ENCODE data around the gene TRIM63. TPM values are rescaled to one million over a fixed set of nuclear protein-coding genes. Genes with fewer than 3 reads are reported as not detected.
A peak's percentile ranks its signal among the peaks of the same experiment; 100 is the strongest.

TRIM63 gene
- polyA plus RNA-seq, 1 of the 3 experiments (the other 2 are of a cell fraction): not detected

DNA sequence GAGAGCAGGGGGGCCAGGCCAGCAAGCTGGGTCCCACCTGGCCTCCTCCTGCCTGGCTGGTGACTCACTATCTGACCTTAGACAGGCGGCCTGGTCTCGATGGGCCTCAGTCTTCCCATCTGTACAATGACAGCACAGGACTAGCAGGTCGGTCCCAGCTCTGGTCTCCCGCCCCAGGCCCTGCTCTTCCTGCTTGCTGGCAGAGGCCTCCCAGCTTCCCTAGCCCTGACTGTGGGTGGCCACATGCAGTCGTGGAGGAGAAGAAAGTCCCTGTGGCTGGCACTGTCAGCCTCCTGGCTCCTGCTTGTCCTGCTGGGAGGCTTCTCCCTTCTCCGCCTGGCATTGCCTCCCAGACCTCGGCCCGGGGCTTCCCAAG lies 45.0 kb downstream of the TRIM63 start:
- ChIA-PET CTCF (interaction anchor here (0.9 to 2.8 kb wide), 6 partner anchors 12 to 127 kb away, joined by 3 to 12 read pairs (median 10); partner anchors contain the start of gene PAFAH2), POLR2A (interaction anchor here (0.7 to 1.9 kb wide), 5 partner anchors 14 to 147 kb away, joined by 3 to 13 read pairs (median 4); partner anchors contain the start of genes PAFAH2 and PAQR7)
- Histone ChIP-seq H3K9ac (no peak overlapping the region), H3K4me3 (ENCODE audit: low read depth in 2 of 2, low read length in 1 of 2) (peak overlapping the region in 1 of 2 experiments; percentile 59; a peak in 2 of 4 replicates), H3K9me3 (no peaks in the 10 kb centered on the region), H3K9me2 (no peaks in the 10 kb centered on the region), H3K27me3 (ENCODE audit: insufficient read depth) (no peaks in the 10 kb centered on the region), H3K4me2 (peak overlapping the region; percentile 71), H3K36me3 (replicated peaks in 1 of 2; ENCODE audit: control insufficient read depth in 1 of 2, insufficient read depth in 2 of 2, low read length in 1 of 2) (no peaks in the 10 kb centered on the region), H3K4me1 (ENCODE audit: control insufficient read depth in 1 of 2, insufficient read depth in 2 of 2, low read depth in 1 of 2, low read length in 1 of 2) (peaks cover 0 to 37% of the 10 kb centered on the region in 2 experiments; a peak in 1 of 4 replicates), H3F3A (replicated peaks; ENCODE audit: insufficient read depth) (no peaks in the 10 kb centered on the region), H4K20me1 (ENCODE audit: insufficient read depth) (no peaks in the 10 kb centered on the region), H2AFZ (ENCODE audit: low read depth) (no peak overlapping the region), H3K79me2 (ENCODE audit: insufficient read depth) (no peaks in the 10 kb centered on the region), H3K27ac (ENCODE audit: low read depth in 2 of 2, low read length in 1 of 2) (peak overlapping the region in 1 of 2 experiments; percentile 95; a peak in 2 of 4 replicates)
- no CpG with 5 or more reads among the region's 8 CpGs for WGBS (ENCODE audit: low lambda C conversion rate)
- TF ChIP-seq MEF2A (IDR thresholded peaks at IDR 0.05; ENCODE audit: borderline replicate concordance, low read depth): no peak
- TF ChIP-seq SMC3 (IDR thresholded peaks at IDR 0.05; ENCODE audit: low read depth, low read length): no peak
- TF ChIP-seq, protein P1, sequence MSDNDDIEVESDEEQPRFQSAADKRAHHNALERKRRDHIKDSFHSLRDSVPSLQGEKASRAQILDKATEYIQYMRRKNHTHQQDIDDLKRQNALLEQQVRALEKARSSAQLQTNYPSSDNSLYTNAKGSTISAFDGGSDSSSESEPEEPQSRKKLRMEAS (IDR thresholded peaks at IDR 0.05; ENCODE audit: low read depth): no peak
- TF ChIP-seq NRF1 (IDR thresholded peaks at IDR 0.05; ENCODE audit: low read depth, low read length): no peak
- no peak for TF ChIP-seq RXRA (IDR thresholded peaks at IDR 0.05; ENCODE audit: borderline replicate concordance, low read depth)
- no peak for DNase-seq

DNA sequence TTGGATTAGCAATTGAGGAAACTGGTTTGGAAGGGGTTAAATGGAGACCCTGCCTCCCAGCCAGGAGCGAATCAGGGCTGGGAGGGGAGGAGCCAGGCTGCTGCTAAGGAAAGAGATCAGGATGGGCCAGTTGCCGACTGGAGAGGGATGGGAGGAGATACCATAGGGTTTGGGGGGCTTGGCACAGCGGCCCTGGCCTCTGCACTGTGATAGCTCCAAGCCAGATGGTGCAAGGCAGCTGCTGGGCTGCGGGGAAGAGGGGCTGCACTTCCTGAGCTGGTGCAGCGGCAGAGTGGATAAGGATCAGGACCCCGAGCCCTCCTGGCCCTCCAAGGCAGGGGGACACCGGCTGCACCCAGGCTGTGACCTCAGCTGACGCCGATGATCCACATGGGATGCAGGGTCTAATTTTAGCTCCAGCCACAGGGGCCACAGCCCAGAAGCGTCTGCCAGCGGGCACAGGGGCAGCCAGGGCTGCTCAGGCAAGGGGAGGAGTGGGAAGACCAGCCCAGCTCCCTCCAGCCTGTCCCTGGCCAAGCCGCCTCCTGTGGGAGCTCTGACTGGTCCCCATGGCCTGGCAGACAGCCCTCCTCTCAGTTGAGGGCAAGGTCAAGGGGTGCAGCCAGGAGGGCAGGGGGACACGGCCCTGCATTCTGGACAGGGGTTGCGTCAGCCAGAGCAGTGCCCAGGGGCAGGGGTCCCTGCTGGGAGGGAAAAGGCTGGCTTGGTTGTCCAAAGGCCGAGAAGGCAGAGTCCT lies 45.6 kb downstream of the TRIM63 start, which contains the start of gene EXTL1:
TSS of gene EXTL1 (plus strand) at position 129 of the 757 bp plus-strand sequence. CDS start 872 bp downstream, outside the sequence.
- Histone ChIP-seq H3K27ac (ENCODE audit: low read depth in 2 of 2, low read length in 1 of 2) (peak within 1 kb of the TSS in 1 of 2 experiments; percentile 95; a peak in 2 of 4 replicates), H3K36me3 (replicated peaks in 1 of 2; ENCODE audit: control insufficient read depth in 1 of 2, insufficient read depth in 2 of 2, low read length in 1 of 2) (no peaks in the 10 kb centered on the region), H3K9me3 (no peaks in the 10 kb centered on the region), H3K9me2 (no peaks in the 10 kb centered on the region), H3K27me3 (ENCODE audit: insufficient read depth) (no peaks in the 10 kb centered on the region), H4K20me1 (ENCODE audit: insufficient read depth) (no peaks in the 10 kb centered on the region), H2AFZ (ENCODE audit: low read depth) (no peak within 1 kb of the TSS), H3K79me2 (ENCODE audit: insufficient read depth) (no peaks in the 10 kb centered on the region), H3F3A (replicated peaks; ENCODE audit: insufficient read depth) (no peaks in the 10 kb centered on the region), H3K4me3 (ENCODE audit: low read depth in 2 of 2, low read length in 1 of 2) (peak within 1 kb of the TSS; percentile 48 to 59), H3K9ac (no peak within 1 kb of the TSS), H3K4me2 (peak within 1 kb of the TSS; percentile 71), H3K4me1 (ENCODE audit: control insufficient read depth in 1 of 2, insufficient read depth in 2 of 2, low read depth in 1 of 2, low read length in 1 of 2) (peaks cover 2 to 43% of the 10 kb centered on the region in 2 experiments; a peak in 2 of 4 replicates)
- ChIA-PET POLR2A (interaction anchor here (0.7 to 1.9 kb wide), 6 partner anchors 14 to 147 kb away, joined by 3 to 13 read pairs (median 4); partner anchors contain the start of genes PAFAH2 and PAQR7), CTCF (interaction anchor here (1.0 to 3.0 kb wide), 9 partner anchors 12 to 148 kb away, joined by 3 to 12 read pairs (median 9); partner anchors contain the start of genes PAFAH2 and ZNF593)
- DNase-seq: peak; percentile 96
- WGBS (ENCODE audit: low lambda C conversion rate): 14% methylated on average over 7 of the region's 15 CpGs
- TF ChIP-seq EP300 (IDR thresholded peaks at IDR 0.05; ENCODE audit: borderline replicate concordance in 1 of 2, low read depth in 1 of 2, low read length in 1 of 2): peak in 1 of 2 experiments; percentile 52; a peak in 1 of 4 replicates
- TF ChIP-seq POLR2AphosphoS5 (IDR thresholded peaks at IDR 0.05; ENCODE audit: low read depth, low read length): peak; percentile 88
- TF ChIP-seq, protein P2, sequence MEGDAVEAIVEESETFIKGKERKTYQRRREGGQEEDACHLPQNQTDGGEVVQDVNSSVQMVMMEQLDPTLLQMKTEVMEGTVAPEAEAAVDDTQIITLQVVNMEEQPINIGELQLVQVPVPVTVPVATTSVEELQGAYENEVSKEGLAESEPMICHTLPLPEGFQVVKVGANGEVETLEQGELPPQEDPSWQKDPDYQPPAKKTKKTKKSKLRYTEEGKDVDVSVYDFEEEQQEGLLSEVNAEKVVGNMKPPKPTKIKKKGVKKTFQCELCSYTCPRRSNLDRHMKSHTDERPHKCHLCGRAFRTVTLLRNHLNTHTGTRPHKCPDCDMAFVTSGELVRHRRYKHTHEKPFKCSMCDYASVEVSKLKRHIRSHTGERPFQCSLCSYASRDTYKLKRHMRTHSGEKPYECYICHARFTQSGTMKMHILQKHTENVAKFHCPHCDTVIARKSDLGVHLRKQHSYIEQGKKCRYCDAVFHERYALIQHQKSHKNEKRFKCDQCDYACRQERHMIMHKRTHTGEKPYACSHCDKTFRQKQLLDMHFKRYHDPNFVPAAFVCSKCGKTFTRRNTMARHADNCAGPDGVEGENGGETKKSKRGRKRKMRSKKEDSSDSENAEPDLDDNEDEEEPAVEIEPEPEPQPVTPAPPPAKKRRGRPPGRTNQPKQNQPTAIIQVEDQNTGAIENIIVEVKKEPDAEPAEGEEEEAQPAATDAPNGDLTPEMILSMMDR (IDR thresholded peaks at IDR 0.05): no peak
- peak; percentile 82 for TF ChIP-seq GATA2 (CRISPR knock-in tag; IDR thresholded peaks at IDR 0.05)
- no peak for TF ChIP-seq EZH2phosphoT487 (IDR thresholded peaks at IDR 0.05; ENCODE audit: borderline replicate concordance, low read depth)
- 0 out of 2 replicates have a peak, but pooled peaks have one; percentile 24 for TF ChIP-seq RCOR1 (IDR thresholded peaks at IDR 0.05; ENCODE audit: low read length)
- TF ChIP-seq, protein P3, sequence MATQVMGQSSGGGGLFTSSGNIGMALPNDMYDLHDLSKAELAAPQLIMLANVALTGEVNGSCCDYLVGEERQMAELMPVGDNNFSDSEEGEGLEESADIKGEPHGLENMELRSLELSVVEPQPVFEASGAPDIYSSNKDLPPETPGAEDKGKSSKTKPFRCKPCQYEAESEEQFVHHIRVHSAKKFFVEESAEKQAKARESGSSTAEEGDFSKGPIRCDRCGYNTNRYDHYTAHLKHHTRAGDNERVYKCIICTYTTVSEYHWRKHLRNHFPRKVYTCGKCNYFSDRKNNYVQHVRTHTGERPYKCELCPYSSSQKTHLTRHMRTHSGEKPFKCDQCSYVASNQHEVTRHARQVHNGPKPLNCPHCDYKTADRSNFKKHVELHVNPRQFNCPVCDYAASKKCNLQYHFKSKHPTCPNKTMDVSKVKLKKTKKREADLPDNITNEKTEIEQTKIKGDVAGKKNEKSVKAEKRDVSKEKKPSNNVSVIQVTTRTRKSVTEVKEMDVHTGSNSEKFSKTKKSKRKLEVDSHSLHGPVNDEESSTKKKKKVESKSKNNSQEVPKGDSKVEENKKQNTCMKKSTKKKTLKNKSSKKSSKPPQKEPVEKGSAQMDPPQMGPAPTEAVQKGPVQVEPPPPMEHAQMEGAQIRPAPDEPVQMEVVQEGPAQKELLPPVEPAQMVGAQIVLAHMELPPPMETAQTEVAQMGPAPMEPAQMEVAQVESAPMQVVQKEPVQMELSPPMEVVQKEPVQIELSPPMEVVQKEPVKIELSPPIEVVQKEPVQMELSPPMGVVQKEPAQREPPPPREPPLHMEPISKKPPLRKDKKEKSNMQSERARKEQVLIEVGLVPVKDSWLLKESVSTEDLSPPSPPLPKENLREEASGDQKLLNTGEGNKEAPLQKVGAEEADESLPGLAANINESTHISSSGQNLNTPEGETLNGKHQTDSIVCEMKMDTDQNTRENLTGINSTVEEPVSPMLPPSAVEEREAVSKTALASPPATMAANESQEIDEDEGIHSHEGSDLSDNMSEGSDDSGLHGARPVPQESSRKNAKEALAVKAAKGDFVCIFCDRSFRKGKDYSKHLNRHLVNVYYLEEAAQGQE (IDR thresholded peaks at IDR 0.05; ENCODE audit: low read depth, low read length): no peak
- no peak for TF ChIP-seq RXRA (IDR thresholded peaks at IDR 0.05; ENCODE audit: borderline replicate concordance, low read depth)
- TF ChIP-seq, protein P4, sequence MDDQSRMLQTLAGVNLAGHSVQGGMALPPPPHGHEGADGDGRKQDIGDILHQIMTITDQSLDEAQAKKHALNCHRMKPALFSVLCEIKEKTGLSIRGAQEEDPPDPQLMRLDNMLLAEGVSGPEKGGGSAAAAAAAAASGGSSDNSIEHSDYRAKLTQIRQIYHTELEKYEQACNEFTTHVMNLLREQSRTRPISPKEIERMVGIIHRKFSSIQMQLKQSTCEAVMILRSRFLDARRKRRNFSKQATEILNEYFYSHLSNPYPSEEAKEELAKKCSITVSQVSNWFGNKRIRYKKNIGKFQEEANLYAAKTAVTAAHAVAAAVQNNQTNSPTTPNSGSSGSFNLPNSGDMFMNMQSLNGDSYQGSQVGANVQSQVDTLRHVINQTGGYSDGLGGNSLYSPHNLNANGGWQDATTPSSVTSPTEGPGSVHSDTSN (IDR thresholded peaks at IDR 0.05): no peak
- no peak for TF ChIP-seq GABPA (IDR thresholded peaks at IDR 0.05; ENCODE audit: low read depth)
- no peak for TF ChIP-seq SIN3A (IDR thresholded peaks at IDR 0.05; ENCODE audit: borderline replicate concordance, low read depth, low read length)
- 0 out of 2 replicates have a peak, but pooled peaks have one; percentile 7 for TF ChIP-seq RAD21 (IDR thresholded peaks at IDR 0.05; ENCODE audit: low read length)

Data from SK-N-SH (cell line).